ENCODE measurements around the gene MEGF9.

The MEGF9 gene

DNA sequence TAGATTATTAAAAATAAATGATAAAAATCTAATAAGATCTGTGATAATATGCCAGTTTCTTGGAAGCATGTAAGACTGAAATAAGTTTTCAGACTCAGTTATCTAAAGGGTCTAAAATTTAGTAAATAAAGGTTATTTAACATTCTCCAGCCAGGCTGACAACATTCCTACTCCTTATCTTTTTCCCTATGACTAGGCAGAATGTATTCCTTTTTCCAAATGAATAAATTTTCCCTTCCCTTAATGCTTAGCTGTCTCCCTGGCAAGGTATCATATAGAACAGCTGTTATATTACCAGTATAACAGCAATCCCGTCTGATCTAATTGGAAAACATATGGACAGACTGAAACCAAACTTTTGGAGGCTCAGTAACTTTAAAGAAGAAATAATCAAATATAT is 13.0 kb downstream of the MEGF9 start:
- no peak for DNase-seq

DNA sequence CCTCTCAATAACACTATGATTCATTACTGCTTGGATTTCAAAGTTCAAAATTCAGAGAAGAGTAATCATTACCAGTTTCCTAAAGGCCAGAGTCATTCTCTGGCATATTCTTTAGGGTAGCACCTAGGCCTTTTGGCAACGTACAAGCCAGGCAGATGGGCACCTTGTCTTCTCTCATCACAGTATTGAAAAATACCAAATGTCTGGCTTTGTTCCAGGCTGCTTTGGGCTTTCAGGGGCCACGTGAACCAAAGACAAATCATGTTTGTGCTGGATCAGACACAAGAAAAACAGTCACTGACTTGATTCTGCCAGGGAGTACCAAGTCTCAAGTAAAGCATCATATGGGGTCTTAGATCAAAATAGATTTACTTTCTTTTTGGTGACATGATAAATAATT is 15.5 kb downstream of the MEGF9 start:
- DNase-seq = no peak

DNA sequence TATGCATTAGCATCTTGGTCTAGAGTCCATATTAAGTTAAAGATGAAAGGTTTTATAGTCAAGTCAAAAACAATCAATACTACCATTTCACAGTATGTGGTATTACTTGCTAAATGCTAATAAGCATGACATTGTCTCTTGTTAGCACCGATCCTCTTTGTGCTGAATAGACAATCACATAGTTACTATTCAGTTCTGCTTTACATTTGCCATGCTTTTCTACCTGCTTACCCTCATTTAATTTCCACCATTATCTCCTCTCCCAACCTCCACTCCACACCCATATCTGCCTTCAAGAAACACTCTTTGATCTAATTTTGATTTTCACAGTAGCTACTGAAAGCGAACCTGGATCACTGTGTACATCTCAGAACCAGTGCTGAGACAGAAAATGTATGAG is 16.8 kb downstream of the MEGF9 start:
- no peak for DNase-seq

DNA sequence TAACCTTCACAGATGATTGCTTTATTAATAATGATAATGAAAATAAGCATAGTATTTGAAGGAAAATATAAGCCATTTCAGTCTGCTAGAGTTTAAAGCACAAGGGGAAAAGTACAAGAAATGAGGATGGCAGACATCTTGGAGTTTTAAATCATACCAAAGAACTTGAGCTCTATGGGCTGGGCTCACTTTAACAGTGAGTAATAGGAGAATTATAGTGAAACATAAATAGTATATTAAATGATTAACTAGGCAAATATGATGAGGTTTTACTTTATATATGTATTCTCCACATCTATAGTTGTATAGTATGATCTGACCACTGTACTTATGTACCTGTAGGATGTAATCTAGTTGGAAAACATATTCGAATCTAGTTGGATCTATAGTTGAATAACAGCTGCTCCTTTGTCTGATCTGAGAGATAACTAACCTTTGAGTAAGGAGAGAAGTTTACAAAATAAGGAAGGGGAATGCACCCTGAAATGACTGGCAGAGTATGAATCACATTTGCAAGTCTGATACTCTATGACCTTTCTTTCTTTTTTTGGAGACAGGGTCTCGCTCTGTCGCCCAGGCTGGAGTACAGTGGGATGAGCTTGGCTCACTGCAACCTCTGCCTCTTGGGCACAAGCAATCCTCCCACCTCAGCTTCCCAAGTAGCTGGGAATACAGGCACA is 17.6 kb downstream of the MEGF9 start:
- DNase-seq = no peak

DNA sequence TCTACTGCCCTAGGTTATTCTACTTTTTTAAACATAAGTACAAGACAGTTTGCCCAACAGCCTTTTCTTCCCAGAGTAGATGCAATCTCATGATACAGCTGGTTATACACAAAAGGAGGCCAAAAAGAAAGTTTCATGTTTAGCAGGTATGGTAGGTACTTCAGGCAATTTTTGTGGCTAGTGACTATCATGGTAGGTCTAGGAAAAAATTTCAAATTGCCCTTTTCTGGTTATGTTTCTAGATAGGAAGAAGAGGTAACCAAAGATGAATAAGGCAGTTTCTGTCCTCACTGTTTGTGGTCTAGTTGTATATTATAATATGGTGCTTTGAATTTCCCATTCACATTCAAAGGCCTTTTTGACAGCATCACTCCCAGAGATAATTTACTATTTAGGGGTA is 19.7 kb downstream of the MEGF9 start:
- no peak for DNase-seq

DNA sequence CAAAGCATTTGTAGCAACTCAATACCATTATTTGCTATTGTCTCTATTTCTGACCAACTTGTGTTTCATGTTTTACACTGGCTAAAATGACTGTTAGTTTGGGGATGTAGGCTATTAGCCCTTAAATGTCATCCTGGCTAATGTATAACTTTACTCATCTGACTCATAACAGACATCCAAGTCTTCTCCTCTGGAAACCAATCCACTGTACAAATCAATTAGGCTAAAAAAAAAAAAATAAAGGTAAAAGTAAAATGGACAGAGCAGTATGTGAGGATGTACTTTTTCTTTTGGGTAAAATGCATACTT is 20.6 kb downstream of the MEGF9 start:
- no peak for DNase-seq

DNA sequence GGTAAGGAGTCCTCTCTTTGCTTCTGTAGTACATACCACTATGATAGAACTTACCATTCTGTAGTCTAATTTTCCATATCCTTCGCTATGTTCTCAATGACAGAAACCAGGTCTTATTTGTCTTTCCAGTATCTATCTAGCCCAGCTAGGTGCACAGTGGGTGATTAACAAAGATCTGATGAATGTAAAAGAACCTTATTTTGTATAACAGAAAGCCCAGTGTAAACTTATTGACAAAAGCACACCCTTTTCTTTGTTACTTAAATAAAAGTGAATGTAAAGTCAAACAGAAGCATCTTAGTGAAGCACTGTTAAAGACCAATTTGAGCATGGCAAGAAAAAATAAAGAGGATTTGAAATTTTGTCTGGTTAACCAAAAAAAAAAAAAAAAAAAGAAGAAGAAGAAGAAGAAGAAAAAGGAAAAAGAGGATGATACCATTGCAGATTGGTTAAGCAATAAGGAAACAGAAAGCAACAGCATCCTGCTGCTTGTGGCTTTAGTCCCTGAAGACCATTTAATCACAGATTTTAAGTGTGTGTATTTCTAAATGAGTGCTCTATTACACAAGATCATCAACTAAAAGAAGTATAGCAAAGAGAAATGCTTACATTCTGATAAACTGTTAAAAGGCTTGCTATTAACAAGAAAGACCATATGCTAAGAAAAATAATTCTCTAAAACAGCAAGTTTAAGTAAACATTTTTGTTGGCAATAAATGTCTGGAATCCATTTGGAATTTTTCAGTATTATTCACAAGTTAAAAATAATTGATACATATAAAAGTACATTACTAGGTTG is 21.2 kb downstream of the MEGF9 start:
- DNase-seq = no peak

DNA sequence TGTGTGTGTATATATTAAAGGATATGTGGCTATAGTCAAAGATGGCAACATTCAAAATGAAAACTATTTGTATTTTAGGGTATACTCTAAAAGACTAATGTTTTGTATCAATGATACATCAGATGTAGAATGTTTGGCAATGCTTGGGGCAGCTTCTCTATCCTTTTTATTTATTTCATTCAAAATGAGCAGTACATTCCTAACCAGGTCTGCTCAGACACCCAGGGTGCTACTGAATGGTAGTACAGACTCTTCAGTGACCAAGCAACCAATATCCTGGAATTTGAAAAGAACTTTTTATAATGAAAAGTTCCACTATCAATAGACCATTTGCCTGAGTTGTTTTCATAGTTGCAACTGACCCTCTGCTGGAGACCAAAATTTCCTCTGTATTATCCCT is 23.9 kb downstream of the MEGF9 start:
- DNase-seq = no peak

DNA sequence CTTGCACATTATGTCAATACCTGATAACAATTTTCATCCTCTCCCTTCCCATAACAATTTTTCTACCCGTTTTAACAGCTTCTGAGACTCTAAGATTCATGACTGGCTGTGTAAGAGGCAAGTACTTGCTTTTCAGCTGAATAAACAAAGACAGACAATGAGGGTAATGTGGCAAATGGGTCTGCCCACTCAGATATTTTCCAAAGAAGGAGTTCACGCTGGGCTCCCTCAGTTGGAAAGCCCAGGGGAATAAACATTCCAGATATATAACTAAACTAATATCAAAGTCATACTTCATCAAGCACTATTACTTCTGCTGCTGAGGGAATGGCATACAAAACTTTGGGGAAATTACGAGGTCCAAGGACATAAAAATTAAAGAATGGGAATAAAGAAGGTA is 24.4 kb downstream of the MEGF9 start:
- DNase-seq = no peak

DNA sequence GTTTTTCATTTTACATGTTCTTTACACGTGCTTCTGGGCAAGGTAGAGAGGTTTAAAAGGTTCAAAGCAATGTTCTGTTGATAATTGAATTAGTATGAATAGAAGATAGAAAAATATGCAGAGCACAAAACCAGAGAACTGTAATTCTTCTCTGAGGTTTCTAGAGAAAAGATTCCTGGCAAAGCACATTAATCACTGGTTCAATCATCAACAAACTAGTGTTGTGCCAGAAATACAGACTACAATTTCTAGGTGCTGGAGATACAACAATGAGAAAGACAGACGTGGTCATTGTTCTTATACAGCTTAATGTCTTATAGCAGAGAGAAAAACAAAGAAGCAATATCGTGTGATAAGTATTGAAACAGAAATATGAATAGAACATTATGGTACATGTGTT is 25.5 kb downstream of the MEGF9 start:
- no peak for DNase-seq

DNA sequence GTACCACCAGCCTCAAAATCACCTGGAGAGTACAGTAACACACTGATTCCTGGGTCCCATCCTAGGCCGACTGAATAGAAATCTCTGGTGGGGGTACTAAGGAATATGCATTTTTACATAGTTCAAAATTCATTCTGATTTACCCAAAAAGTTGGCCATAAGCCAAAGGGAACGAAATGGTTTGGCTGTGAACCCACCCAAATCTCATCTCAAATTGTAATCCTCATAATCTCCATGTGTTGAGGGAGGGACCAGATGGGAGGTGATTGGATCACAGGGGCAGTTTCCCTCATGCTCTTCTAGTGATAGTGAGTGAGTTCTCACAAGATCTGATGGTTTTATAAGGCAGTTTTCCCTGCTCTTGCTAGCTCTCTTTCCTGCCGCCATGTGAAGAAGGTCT is 31.1 kb downstream of the MEGF9 start:
- DNase-seq = no peak

DNA sequence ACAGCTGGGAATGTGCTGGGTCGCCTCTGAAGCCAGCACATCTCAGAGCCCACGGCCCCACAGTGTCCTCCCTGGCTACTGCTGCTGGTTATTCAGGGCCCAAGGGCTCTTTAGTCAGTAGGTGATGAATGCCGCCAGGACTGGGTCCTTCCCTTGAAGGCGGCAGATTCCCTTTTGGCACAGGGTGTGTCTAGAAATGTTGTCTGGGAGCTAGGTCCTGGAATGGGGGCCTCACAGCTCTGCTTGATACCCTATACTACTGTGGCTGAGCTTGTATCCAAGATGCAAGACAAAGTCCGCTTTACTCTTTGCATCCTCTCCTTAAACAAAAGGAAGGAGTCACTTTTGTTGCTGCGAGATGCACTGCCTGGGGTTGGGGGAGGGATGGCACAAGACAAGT is 33.1 kb downstream of the MEGF9 start:
- DNase-seq = no peak

DNA sequence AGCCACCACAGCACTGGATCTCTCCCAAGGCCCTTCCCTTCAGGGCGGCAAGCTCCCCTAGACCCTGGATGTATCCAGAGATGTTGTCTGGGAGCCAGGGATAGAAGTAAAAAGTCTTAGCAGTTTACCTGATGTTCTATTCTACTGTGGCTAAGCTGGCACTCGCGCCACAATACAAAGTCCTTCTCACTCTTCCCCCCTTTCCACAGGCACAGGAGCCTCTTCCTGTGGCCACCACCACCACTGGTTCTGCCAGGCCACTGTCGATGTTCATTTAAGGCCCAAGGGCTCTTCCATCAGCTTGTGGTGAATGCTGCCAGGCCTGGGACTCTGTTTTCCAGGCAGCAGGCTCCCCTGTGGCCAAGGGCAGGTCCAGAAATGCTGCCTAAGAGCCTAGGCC is 33.7 kb downstream of the MEGF9 start:
- no peak for DNase-seq

DNA sequence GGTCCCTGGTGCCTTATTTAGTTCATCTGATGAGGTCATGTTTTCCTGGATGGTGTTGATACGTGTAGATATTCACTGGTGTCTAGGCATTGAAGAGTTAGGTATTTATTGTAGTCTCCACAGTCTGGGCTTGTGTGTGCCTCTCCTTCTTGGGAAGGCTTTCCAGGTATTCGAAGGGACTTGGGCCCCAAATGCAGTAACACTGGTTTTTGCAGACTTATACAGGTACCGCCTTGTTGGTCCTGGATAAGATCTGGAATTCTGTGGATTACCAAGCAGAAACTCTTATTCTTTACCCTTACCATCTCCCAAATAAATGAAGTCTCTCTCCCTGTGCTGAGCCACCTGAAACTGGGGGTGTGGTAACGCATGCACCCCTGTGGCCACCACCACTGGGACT is 34.1 kb downstream of the MEGF9 start:
- no peak for DNase-seq

DNA sequence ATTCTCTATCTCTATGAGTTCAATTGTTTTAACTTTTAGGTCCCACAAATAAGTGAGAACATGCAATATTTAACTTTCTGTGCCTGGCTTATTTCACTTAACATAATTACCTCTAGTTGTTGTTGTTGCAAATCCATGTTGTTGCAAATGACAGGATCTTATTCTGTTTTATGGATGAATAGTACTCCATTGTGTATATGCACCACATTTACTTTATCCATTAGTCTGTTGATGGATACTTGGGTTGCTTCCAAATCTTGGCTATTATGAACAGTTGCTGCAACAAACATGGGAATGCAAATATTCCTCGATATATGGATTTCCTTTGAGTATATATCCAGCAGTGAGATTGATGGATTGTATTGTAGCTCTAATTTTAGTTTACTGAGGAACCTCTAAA is 36.3 kb downstream of the MEGF9 start:
- no peak for DNase-seq

DNA sequence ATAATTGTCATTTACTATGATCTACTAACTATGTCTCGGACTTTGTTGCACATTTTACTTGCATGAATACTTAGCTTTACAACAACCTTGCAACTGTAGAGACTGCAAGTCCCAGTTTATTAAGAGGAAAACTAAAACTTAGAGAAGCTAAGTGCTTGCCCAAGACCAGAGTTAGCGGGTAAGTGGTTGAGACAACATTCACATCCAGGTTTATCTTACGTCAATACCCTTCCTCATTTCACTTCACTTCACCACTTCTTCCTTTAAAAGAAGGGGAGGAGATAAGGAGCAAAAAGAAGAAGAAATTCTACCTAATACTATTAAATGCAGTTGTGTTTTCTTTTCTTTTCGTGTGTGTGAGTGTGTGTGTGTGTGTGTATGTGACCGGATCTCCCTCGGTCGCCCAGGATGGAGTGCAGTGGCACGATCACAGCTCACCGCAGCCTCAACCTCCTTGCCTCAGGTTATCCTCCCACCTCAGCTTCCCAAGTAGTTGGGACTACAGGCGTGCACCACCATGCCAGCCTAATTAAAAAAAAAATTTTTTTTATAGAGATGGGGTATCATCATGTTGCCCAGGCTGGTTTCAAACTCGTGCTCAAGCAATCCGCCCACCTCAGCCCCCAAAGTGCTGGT is 37.4 kb downstream of the MEGF9 start:
- no peak for DNase-seq

DNA sequence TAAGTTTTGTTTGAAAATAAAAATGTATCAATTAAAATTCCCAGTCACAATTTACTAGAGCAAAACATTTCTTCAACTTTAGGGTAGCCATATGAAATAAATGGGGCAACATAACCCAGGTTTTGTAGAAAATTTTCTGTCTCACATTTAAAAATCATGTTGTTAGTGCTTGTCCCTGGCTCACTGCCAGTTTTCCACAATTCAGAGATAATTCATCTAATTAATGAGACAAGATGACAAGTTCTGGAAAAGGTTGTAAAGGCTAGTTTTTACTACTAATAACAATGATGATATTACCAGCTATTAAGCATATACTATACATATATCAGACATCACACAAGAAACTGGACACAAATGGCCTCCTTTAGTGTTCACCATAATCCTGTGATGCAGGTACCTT is 45.9 kb downstream of the MEGF9 start:
- no peak for DNase-seq

DNA sequence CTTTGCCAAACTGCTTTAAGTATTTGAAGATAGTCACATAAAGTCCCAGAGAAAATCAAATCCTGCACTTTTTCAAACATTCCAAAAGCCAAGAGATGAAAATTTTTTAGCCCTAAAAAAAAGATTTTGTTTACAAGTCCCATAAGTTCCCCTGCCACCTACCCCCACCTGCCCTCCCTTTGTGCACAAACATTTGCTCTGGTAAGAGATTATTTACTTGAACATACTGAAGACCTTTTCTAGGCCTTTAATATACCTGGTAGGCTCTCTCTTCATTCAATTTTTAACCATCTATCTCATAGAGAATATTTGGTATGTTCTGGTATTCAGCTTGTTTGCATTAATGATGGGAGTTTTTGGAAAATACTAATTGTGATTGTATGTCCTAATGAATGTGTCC is 50.3 kb downstream of the MEGF9 start:
- DNase-seq = no peak

DNA sequence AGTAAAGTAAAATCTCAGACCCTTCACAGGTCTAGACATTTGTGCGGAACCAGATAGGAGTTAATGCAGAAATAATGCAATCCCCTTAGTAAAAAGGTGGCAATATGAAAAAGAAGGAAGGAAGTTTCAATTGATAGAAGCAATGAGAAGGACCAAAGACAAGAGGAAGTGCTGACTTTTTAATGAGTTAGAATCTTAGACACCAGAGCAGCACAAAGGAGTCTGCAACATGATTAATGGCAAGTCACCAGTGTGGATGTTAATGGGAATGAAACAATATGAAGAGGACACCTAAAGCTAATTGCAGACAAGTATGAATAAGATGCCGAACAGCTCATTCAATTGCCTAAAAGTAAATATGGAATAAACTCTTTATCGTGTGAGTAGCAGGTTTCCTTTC is 50.9 kb downstream of the MEGF9 start:
- no peak for DNase-seq

DNA sequence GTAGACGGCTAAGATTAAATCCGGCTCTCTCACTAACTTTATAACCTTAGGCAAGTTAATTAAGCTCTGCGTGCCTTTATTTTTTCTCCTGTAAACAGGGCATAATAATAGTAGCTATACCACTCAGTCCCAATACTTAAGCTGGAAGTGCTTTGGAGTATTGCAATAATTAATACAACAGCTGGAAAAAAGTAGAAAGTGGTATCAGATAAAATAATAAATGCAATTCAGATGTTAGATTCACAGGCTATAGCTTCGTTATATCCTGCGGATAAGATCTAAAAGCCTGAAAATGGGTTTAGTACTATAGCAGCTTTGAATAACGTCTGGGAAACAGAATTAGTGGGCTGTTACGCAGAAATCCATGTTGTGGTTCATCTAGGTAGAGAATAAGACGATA is 51.8 kb downstream of the MEGF9 start:
- DNase-seq = no peak

DNA sequence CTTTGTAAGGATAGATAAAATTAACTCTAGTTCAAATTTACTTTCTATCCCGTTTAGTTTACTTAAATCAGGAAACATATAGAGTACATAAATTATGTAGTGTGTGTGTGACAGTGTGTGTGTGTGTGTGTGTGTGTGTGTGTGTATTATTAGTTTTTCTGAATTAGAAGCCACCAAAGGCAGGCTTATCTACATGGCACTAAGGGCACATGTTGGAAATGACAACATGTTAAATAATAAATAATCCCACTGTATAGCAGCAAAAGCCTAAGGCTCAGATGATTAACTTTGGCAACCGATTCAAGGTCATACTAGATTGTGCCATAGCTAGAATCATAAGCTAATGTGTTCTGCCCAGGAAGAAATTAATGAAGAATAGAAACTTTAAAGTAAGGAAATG is 54.6 kb downstream of the MEGF9 start:
- DNase-seq = no peak

DNA sequence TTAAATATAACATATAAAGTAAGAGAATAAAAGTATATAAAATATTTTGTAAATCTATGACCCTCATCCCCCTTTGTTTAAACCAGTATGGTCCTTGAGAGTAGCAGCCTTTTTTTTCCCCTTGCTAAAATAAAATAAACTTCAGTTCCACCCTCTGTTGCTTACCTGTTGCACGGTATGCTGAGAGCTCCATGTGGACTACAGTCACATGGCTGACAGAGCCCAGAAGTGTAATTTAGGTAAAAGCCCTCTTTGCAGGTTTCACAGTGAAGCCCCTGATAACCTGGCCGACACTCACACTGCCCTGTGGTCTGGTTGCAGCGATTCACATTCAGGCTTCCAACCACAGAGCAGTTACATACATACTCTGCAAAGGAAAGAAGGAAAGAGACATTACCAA is 55.1 kb downstream of the MEGF9 start:
- DNase-seq = no peak

DNA sequence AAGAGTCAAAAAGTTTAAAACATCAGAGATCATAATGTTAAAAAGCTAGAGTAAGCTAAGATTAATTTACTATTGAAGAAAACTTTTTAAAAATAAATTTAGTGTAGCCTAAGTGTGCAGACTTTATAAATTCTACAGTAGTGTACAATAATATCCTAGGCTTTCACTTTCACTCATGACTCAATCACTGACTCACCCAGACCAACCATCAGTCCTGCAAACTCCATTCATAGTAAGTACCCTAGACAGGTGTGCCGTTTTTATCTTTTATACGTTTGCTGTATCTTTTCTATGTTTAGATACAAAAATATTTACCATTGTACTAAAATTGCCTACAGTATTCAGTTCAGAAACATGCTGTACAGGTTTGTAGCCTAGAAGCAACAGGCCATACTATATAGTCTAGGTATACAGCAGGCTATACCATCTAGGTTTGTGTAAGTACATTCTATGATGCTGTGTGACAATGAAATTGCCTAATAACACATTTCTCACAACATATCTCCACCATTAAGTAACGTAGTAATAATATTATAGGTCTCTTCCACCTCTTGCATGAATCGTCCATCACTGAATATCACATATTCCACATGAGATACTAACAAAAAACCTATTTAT is 59.2 kb downstream of the MEGF9 start:
- DNase-seq = no peak

DNA sequence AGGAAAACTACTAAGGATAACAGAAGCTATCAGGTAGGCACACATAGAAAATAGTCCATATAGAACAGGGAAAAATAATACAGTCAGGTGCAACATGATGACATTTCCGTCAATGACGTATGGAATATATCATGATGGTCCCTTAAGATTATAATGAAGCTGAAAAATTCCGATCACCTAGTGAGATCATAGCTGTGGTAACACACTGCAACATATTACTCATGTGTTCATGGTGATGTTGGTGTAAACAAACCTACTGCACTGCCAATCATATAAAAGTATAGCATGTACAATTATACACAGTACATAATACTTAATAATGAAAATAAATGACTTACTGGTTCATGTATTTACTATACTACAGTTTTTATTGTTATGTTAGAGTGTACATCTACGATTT is 60.0 kb downstream of the MEGF9 start:
- no peak for DNase-seq
